HG02678 (cell line): Measurements from ENCODE around the gene THUMPD2.

ENCODE experiments used
- ATAC-seq: cut with Tn5 transposase; IDR thresholded peaks from one replicate; pipeline ENCODE4 v1.9.1; 2021; ENCODE audit warnings: mild to moderate bottlenecking, moderate library complexity; ENCODE audit not compliant: unreplicated experiment

Gene THUMPD2

GRCh38 chr2:39719317-39719716, 59.7 kb downstream of the THUMPD2 start:
- ATAC-seq: no peak

- no peak for ATAC-seq
Measured at GRCh38 chr2:39718483-39718882, 60.6 kb downstream of the THUMPD2 start.

DNA sequence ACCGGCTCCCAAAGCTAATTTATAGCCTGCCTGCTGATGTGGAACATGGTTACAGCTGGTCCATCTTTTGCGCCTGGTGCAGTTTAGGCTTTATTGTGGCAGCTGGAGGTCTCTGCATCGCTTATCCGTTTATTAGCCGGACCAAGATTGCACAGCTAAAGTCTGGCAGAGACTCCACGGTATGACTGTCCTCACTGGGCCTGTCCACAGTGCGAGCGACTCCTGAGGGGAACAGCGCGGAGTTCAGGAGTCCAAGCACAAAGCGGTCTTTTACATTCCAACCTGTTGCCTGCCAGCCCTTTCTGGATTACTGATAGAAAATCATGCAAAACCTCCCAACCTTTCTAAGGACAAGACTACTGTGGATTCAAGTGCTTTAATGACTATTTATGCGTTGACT, 62.0 kb downstream of the THUMPD2 start:
- ATAC-seq: no peak

- no peak for ATAC-seq
Measured at GRCh38 chr2:39715822-39716221, 63.2 kb downstream of the THUMPD2 start.

- no peak for ATAC-seq
Measured at GRCh38 chr2:39715095-39715494, 64.0 kb downstream of the THUMPD2 start.

DNA sequence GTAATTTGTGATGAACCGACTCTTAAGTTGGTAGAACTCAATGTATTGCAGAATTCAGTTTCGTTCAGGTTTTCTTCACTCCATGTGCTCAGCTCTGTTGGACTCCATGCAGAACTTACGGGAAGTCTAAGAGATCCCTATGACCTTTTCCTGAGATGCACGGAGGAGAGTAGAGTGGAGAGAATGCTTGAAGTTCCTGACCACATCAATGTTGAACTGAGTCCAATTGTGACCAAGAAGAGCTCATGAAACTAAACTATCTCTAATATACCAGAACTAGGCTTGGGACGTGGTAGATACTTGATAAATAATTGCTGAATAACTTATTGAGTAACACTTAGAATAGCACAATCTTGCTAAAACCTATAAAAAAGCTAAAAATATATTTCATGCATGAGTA, 66.1 kb downstream of the THUMPD2 start:
- no peak for ATAC-seq

DNA sequence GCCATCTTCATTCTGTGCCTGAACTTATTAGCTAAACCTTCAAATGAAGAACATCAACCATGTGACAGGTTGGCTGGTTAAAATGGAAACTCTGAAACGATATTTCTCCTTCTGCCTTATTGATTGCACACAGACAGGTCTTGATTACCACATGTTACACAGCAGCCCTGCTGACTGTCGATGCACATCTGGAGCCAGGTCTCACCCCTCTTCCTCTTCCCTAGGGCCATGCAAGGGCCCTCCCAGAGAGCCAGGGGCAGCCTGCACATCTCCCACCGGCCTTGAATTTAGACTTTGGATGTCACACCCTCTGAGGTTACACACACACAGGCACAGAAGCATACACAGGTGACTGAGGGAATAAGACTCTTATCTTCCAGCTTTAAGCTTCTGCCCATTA, 68.3 kb downstream of the THUMPD2 start:
- no peak for ATAC-seq

DNA sequence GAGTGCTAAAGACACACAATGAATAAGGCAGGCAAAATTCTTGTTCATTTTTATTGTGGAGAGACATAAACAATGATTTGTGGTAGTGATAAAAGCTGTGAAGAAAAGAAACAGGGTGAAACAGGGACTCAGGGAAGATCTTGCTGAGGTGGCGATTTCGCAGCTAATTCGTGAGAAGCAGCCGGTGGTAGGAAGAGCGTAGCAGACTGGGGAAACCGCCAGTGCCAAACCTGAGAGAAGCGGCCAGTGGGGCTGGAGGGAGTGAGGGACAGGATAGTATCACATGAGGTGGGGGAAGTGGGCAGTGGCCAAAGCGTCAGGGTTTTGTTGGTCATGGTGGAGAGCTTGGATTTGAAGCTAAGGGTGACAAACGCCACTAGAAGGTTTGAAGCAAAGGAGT, 71.1 kb downstream of the THUMPD2 start:
- ATAC-seq: no peak

- ATAC-seq: no peak
Measured at GRCh38 chr2:39706945-39707344, 72.1 kb downstream of the THUMPD2 start.

GRCh38 chr2:39706312-39706711, 72.7 kb downstream of the THUMPD2 start:
- no peak for ATAC-seq

- ATAC-seq: no peak
Measured at GRCh38 chr2:39705638-39706037, 73.4 kb downstream of the THUMPD2 start.

- no peak for ATAC-seq
Measured at GRCh38 chr2:39704540-39704939, 74.5 kb downstream of the THUMPD2 start.

- ATAC-seq: no peak
Measured at GRCh38 chr2:39703181-39703872, 75.7 kb downstream of the THUMPD2 start.

- ATAC-seq: no peak
Measured at GRCh38 chr2:39701137-39701536, 77.9 kb downstream of the THUMPD2 start.

DNA sequence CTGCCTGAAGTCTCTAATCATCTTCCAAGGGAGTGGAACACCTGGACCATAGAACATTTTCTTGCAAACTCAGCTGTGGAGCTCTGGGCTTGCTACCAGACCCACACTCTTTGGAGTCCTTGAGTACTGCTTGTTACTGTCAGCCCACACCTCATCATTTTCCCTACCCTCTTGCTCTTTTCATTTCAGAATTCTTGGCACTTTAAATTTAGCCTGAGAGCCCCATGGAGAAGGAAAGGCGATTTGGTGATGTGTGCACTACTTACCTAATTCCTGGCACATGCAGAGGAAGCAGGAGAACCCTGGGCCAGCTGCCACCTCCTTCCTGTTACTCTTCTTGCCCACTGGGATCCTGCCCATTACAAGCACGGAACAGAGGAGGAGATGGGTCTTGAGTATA, 81.6 kb downstream of the THUMPD2 start:
- ATAC-seq: no peak

GRCh38 chr2:39696838-39697237, 82.2 kb downstream of the THUMPD2 start:
- ATAC-seq: no peak

- ATAC-seq: no peak
Measured at GRCh38 chr2:39696101-39696553, 82.9 kb downstream of the THUMPD2 start.

- no peak for ATAC-seq
Measured at GRCh38 chr2:39693245-39693644, 85.8 kb downstream of the THUMPD2 start.

GRCh38 chr2:39689876-39690275, 89.2 kb downstream of the THUMPD2 start:
- ATAC-seq: no peak

- no peak for ATAC-seq
Measured at GRCh38 chr2:39689272-39689841, 89.7 kb downstream of the THUMPD2 start.

- ATAC-seq: no peak
Measured at GRCh38 chr2:39688181-39688580, 90.9 kb downstream of the THUMPD2 start.

GRCh38 chr2:39686456-39686855, 92.6 kb downstream of the THUMPD2 start:
- no peak for ATAC-seq
